Stimulated activated CD8-positive, alpha-beta memory T cell treated with anti-CD3 and anti-CD28 coated beads, Interleukin-12 subunit alpha, Interleukin-12 subunit beta, amount 100 ng/mL, for 4 hours (primary cell): ENCODE measurements around the gene IFRD2.
A peak's percentile ranks its signal among the peaks of the same experiment; 100 is the strongest.

Experiments used
- DNase-seq: peaks from one replicate; pipeline ENCODE4 v3.0.0-alpha.2; 2020; ENCODE audit warnings: low read depth

Gene IFRD2

GRCh38 chr3:50292159-50293078 is at the start of gene IFRD2:
IFRD2 (minus strand) TSS chr3:50292429; CDS start chr3:50292274, 155 bp downstream.
- DNase-seq, result peak; percentile 91

- no peak for DNase-seq
Measured at GRCh38 chr3:50341537-50341936, 49.3 kb upstream of the IFRD2 start.

GRCh38 chr3:50340448-50341329 is 48.5 kb upstream of the IFRD2 start, which contains the start of gene RASSF1:
RASSF1 (minus strand) TSS chr3:50340836; CDS start chr3:50340805, 31 bp downstream.
- peak; percentile 48 for DNase-seq

- no peak for DNase-seq
Measured at GRCh38 chr3:50340147-50340447, 47.9 kb upstream of the IFRD2 start.

- no peak for DNase-seq
Measured at GRCh38 chr3:50339485-50340146, 47.4 kb upstream of the IFRD2 start.

- no peak for DNase-seq
Measured at GRCh38 chr3:50338965-50339364, 46.7 kb upstream of the IFRD2 start.

- DNase-seq, result peak; percentile 92
Measured at GRCh38 chr3:50337175-50337861, 45.1 kb upstream of the IFRD2 start.

- no peak for DNase-seq
Measured at GRCh38 chr3:50336452-50337174, 44.4 kb upstream of the IFRD2 start.

GRCh38 chr3:50334339-50335075 is 42.3 kb upstream of the IFRD2 start:
- no peak for DNase-seq

- DNase-seq, result no peak
Measured at GRCh38 chr3:50333744-50334328, 41.6 kb upstream of the IFRD2 start.

- DNase-seq, result no peak
Measured at GRCh38 chr3:50331364-50331907, 39.2 kb upstream of the IFRD2 start.

- DNase-seq, result no peak
Measured at GRCh38 chr3:50330330-50330729, 38.1 kb upstream of the IFRD2 start.

- peak; percentile 87 for DNase-seq
Measured at GRCh38 chr3:50327943-50328691, 35.9 kb upstream of the IFRD2 start, which contains the start of gene TUSC2. TUSC2 (minus strand) TSS chr3:50328223; CDS start chr3:50328099, 124 bp downstream.

GRCh38 chr3:50327129-50327528 is 34.9 kb upstream of the IFRD2 start:
- no peak for DNase-seq

- no peak for DNase-seq
Measured at GRCh38 chr3:50326182-50326541, 33.9 kb upstream of the IFRD2 start.

GRCh38 chr3:50325497-50326181 is 33.4 kb upstream of the IFRD2 start:
- no peak for DNase-seq

- no peak for DNase-seq
Measured at GRCh38 chr3:50325113-50325480, 32.9 kb upstream of the IFRD2 start.
